Osteoblast (primary cell): ENCODE data around the gene DYRK1A. TPM values are rescaled to one million over a fixed set of nuclear protein-coding genes. Genes with fewer than 3 reads are reported as not detected.

Experiments
- DNase-seq: peaks from one replicate; pipeline ENCODE4 v3.0.0; 2011; ENCODE audit warnings: low spot score, mixed read lengths; ENCODE audit not compliant: insufficient read length; ENCODE audit errors: missing footprints
- H2AFZ ChIP-seq: 2 replicates; pipeline ENCODE4 v1.6.0; 2011; ENCODE audit warnings: mild to moderate bottlenecking, low read length
- H3K27ac ChIP-seq: 2 replicates; pipeline ENCODE4 v1.5.1; 2011; ENCODE audit warnings: mild to moderate bottlenecking, low read depth, low read length, moderate library complexity
- H3K27me3 ChIP-seq: 2 replicates; pipeline ENCODE4 v1.6.0; 2012; ENCODE audit warnings: mild to moderate bottlenecking, control low read depth, inconsistent platforms, low read length, moderate library complexity; ENCODE audit not compliant: insufficient read depth
- H3K36me3 ChIP-seq: 2 replicates; pipeline ENCODE4 v1.5.1; 2011; ENCODE audit warnings: mild to moderate bottlenecking, low read length, control low read depth, moderate library complexity; ENCODE audit not compliant: insufficient read depth
- H3K4me1 ChIP-seq: 2 replicates; pipeline ENCODE4 v1.5.1; 2011; ENCODE audit warnings: mild to moderate bottlenecking, low read length, control low read depth, moderate library complexity; ENCODE audit not compliant: insufficient read depth
- H3K4me2 ChIP-seq: 2 replicates; pipeline ENCODE4 v1.6.0; 2011; ENCODE audit warnings: mild to moderate bottlenecking, low read length; ENCODE audit not compliant: insufficient read depth
- H3K4me3 ChIP-seq: fragments of 200-600 bp; sonication (generic); 3 replicates; pipeline ENCODE4 v1.5.1; 2012; ENCODE audit warnings: mild to moderate bottlenecking, low read length, inconsistent platforms; ENCODE audit not compliant: insufficient read depth
- H3K79me2 ChIP-seq: 2 replicates; pipeline ENCODE4 v1.6.0; 2012; ENCODE audit warnings: mild to moderate bottlenecking, low read length, control low read depth, inconsistent platforms; ENCODE audit not compliant: insufficient read depth
- H3K9me3 ChIP-seq: 2 replicates; pipeline ENCODE4 v1.5.1; 2011; ENCODE audit warnings: low read depth, low read length, control low read depth
- H4K20me1 ChIP-seq: 2 replicates; pipeline ENCODE4 v1.6.0; 2012; ENCODE audit warnings: mild to moderate bottlenecking, low read length, control low read depth; ENCODE audit not compliant: insufficient read depth
- CTCF ChIP-seq: IDR thresholded peaks from 2 replicates; pipeline ENCODE4 v1.5.1; 2011; ENCODE audit warnings: mild to moderate bottlenecking, low read depth, low read length, moderate library complexity; ENCODE audit errors: extremely low read depth
- total RNA-seq: library from RNA; depleted of rRNA; stranded (reverse); fragments of >200 nt; gene quantifications from 2 replicates; pipeline ENCODE4 v1.2.3, GENCODE V29; 2012

The DYRK1A gene
- total RNA-seq, 1 donor = 99.2 TPM

DNA sequence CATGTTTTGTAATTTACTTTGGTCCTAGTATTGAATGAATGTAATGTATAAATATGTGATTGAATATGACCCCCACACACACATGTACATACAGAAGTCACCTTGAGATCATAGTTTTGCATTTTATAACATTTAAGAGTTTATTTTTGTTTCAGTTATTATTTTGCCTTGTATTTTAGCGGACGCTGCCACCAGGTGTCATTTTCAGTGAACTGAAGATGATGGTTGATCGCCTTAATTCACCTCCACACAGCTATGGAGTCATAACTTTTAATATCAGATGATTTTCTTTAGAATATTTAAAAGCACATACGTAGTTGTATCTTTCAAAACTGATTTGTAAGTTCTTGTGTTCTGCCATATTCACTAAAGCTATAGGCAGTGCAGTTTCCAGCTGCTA is 130.4 kb downstream of the DYRK1A start:
- H3K27ac ChIP-seq = no peak overlapping the region
- peak; percentile 29 for TF ChIP-seq CTCF
- peaks cover 18% of the 10 kb centered on the region for H3K36me3 ChIP-seq
- H2AFZ ChIP-seq = no peak overlapping the region
- DNase-seq = no peak
- no peak overlapping the region for H3K4me2 ChIP-seq
- H3K4me1 ChIP-seq = no peaks in the 10 kb centered on the region
- no peak overlapping the region for H3K4me3 ChIP-seq
- H3K27me3 ChIP-seq = no peaks in the 10 kb centered on the region
- no peaks in the 10 kb centered on the region for H3K9me3 ChIP-seq
- peaks cover 30% of the 10 kb centered on the region for H3K79me2 ChIP-seq
- no peaks in the 10 kb centered on the region for H4K20me1 ChIP-seq

DNA sequence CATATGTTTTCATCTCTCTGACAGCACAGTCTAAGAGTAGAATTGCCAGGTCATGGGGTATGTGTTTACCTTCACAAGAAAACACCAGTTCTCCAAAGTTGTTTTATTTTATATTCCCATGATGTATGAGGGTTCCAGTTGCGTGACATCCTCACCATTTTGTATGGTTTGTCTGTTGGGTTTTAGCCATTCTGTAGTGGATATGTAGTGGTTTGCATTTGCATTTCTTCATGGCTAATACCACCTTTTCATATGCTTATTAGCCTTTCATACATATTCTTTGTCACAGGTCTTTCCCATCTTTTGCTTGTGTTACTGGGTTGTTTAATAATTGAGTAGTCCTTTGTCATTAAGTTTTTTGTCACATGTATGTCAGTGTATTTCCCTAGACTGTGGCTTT is 132.1 kb downstream of the DYRK1A start:
- H3K4me1 ChIP-seq = peaks cover under 1% of the 10 kb centered on the region
- no peak for DNase-seq
- no peak overlapping the region for H2AFZ ChIP-seq
- peaks cover 34% of the 10 kb centered on the region for H3K79me2 ChIP-seq
- peaks cover 7% of the 10 kb centered on the region for H3K36me3 ChIP-seq
- H3K27me3 ChIP-seq = no peaks in the 10 kb centered on the region
- no peak overlapping the region for H3K4me2 ChIP-seq
- TF ChIP-seq CTCF = no peak
- no peaks in the 10 kb centered on the region for H3K9me3 ChIP-seq
- H3K4me3 ChIP-seq = no peak overlapping the region
- no peaks in the 10 kb centered on the region for H4K20me1 ChIP-seq
- no peak overlapping the region for H3K27ac ChIP-seq

- Histone ChIP-seq H4K20me1 (no peaks in the 10 kb centered on the region), H2AFZ (no peak overlapping the region), H3K36me3 (peaks cover 31% of the 10 kb centered on the region), H3K4me3 (no peak overlapping the region), H3K79me2 (peaks cover 48% of the 10 kb centered on the region), H3K27ac (peak overlapping the region; percentile 48), H3K27me3 (no peaks in the 10 kb centered on the region), H3K4me1 (peaks cover 6% of the 10 kb centered on the region), H3K4me2 (no peak overlapping the region), H3K9me3 (no peaks in the 10 kb centered on the region)
- no peak for DNase-seq
- no peak for TF ChIP-seq CTCF
Observed at GRCh38 chr21:37502947-37503346, 136.4 kb downstream of the DYRK1A start.

DNA sequence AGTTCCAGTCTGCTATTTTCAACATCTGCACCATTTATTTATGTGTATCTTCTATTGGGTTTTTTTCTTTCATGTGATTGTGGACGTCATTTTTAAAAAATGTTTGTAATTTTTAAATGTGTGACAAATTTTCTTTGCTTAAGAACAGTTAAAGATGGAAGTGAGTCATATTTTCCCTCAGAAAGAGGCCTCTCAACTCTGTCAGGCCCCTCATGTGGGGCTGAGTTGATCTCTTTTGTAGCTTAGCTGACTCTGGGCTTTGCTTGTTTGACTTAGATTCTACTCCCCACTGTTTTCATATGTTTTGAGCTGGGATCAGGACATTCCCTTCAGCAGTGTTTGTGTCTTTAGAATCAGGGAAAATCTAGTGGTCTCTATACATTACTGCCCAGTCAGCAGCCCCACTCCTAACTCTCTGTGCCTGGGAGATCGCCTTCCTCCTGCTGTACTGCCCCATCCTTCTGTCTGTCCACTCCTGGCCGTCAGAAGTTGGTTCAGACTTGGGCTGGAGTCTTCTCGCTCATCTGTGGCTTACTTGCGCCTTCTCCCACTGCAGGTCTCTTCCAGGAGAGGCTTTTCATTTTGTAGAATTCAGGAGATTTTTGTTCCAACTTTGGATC is 137.4 kb downstream of the DYRK1A start:
- peak overlapping the region; percentile 2 for H3K4me2 ChIP-seq
- no peak overlapping the region for H2AFZ ChIP-seq
- peak; percentile 81 for DNase-seq
- H4K20me1 ChIP-seq = no peaks in the 10 kb centered on the region
- peaks cover 41% of the 10 kb centered on the region for H3K36me3 ChIP-seq
- H3K27me3 ChIP-seq = no peaks in the 10 kb centered on the region
- peaks cover 6% of the 10 kb centered on the region for H3K4me1 ChIP-seq
- H3K4me3 ChIP-seq = no peak overlapping the region
- H3K27ac ChIP-seq = peak overlapping the region; percentile 48
- peaks cover 42% of the 10 kb centered on the region for H3K79me2 ChIP-seq
- no peaks in the 10 kb centered on the region for H3K9me3 ChIP-seq
- no peak for TF ChIP-seq CTCF
